GM21619 (cell line): Measurements from ENCODE around the gene MRPL36.
A peak's percentile ranks its signal among the peaks of the same experiment; 100 is the strongest.
"Not testable (repeated sequence)": the region's sequence is repeated elsewhere in the genome, so short reads cannot be mapped to it uniquely, and the experiment has no call there.

Source experiments
- ATAC-seq: cut with Tn5 transposase; IDR thresholded peaks from one replicate; pipeline ENCODE4 v1.9.1; 2021; ENCODE audit not compliant: unreplicated experiment

Gene MRPL36

DNA sequence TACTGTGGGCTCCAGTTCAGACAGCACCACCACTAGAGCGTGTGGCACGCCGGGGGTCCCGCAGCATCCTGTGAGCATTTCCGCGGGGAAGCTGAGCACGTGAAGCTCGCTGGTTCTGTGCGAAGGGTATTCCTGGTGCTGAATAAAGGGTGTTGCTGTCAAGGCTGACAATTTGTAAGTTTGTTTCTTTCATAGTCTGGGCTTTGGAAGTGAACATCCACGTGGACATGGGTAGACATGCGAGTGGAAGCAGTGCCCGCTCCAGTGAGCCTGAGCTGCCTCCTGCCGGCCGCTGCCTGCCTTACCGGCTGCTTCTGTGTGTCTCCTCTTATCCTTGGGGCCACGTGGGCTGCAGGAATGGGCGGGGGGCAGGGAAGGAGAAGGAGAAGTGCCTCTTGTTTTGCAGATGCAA lies 16.2 kb upstream of the MRPL36 start:
- ATAC-seq = no peak

DNA sequence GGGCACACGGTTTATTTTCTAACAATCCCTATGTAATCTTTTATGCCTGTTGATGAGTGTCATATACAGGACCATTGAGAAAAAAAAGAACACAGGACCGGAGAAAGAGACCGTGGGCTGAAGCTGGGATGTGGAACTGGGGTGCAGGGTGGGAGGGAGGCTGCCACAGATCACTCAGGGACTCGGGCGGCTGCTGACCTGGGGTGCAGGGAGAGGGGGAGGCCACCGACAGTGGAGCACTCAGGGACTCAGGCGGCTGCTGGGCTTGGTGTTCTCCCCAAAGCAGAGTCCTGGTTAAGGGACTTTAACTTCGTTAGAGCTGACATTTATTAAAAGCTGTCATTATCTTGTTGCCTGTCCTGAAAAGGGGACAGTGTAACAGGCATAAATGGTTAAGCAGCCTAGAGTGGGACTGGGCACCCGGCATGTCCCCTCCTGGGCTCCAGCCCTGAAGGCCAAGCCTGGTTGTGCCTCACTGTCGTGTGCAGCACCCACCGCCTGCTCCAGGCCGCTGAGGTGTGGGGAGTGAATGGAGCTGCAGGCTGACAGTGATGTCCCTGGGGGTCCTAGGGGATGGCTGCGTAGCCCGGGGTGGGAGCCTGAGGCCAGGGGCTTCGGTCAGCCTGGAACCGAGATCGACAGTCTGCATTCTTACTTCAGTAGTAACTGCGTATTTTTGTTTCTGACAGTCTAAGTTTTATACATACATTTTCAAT lies 15.6 kb upstream of the MRPL36 start:
- ATAC-seq = no peak

DNA sequence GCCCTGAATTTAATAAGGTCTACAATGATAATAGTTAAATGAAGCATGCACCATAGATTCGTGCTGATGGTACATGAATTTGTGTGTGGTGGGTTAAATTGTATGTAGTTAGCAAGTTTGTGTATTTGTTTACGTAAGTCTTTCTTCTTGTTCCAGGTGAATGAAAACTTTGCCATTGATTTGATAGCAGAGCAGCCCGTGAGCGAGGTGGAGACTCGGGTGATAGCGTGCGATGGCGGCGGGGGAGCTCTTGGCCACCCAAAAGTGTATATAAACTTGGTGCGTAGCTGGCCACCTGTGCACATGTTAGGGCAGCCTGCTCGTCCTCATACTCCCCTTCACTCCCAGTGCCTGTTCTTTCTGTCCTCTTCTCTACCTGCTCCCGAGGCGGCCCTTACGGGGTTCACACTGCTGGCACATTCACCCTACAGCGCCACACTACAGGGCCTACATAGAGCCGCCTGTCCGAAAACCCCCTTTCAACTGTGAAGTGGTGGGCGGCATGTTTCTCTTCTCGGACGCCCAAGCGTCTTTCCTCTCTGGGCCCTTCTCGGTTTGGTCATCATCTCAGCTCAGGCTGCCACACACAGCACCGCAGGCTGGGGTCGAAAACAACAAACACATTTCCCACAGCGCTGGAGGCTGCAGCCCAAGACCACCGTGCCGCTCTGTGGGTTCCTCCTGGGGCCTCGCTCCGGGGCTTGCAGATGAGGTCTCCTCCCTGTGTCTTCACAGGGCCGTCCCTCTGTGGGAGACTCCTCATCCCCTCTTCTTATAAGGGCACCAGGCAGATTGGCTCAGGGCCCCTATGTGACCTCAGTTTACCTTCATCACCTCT lies 14.8 kb upstream of the MRPL36 start:
- ATAC-seq = no peak

DNA sequence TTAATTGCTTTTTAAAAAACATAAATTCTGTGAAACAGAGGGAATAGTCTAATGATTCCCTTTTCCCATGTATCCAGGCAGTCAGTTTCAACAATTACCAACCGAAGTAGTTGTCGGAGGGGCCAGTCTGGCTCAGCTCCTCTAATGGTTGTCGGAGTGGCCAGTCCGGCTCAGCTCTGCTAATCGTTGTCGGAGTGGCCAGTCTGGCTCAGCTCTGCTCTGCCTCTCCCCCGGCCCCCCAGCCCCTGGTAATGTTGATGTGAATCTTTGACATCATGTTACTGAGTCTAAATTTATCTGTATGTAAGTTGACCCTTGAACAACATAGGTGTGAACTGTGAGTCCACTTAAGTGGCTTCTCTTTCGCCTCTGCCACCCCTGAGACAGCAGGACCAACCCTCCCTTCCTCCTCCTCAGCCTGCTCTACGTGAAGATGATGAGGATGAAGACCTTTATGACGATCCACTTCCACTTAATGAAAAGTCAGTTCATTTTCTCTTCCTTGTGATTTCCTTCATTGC lies 11.0 kb upstream of the MRPL36 start:
- no peak for ATAC-seq

DNA sequence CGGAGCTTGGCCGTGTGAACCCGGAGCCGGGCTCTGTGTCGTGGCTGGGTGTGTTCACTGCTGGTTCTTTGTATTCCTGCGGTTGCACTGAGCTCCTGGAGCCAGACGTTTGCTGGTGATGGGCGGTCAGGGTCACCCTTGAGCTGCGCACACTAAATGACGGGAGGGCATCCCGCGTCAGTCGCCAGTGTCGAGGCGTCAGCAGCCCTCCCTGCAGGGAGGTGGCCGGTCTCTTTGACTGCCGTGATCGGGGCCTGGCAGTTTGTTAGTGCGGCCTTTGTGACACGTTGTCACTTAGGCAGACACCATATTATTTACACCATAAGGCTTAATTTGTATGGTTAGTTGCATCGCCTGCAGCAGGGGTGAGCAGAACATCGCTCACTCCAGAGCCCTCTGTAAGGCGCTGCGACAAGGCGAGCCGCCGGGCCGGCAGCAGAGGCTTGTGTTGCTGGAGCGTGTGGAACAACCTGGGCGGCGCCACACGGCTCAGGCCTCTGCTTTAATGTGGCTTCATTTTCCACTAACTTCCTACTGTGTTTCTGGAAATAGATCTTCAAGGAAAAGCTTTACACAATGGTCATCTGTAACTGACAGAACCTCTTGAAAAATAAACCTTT lies 9.9 kb upstream of the MRPL36 start:
- ATAC-seq = no peak

DNA sequence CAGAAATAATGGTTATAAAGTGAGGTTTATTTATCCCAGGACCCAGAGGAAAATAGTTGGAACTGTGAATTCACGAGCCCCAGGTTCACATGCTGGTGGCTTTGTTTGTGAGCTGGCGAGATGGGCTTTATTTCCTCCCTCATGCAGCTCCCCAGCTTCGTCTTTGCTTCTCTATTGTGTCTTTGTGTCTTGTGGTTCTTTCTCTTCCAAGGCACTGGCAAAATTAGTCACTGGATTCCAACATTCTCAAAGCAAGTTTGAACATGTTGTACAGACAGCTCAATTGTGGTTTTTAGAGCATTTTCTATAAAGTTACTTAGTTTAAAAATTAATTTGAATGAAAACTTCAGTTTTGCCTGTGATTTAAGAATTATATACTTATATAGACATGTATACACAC lies 8.8 kb upstream of the MRPL36 start:
- no peak for ATAC-seq

DNA sequence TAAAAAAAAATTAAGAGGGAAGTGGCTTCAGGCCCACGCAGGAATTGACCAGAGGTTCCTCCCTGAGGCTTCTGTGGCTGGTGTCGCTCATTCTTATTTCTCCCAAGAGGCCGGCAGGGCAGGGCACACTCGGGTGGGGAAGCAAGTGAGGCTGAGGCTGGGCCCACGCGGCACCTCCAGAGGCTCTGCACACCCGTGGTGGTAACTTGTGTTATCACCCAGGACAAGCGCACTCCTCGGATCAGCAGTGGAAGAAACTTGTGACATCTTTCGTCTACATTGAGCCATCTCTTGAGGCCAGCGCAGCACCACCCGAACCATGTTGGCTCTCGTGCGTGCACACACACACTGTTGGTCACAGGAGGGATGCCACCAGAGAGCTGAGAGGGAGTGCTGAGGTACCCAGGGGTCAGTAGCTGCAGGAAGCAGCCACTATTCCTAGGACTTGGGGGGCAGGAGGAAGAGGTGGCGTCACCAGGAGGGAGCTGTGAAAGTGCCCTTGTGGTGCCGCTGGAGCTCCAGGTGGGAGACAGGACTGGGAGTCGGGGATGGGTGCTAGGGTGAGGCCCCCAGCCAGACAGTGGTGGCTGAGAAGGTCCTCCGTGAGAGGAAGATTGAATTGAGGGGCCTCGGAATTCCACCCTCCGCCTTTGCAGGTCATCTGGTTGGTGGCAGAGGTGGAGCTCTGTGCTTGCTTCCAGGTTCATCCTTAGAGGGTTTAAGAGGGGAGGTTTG lies 8.0 kb upstream of the MRPL36 start:
- no peak for ATAC-seq

DNA sequence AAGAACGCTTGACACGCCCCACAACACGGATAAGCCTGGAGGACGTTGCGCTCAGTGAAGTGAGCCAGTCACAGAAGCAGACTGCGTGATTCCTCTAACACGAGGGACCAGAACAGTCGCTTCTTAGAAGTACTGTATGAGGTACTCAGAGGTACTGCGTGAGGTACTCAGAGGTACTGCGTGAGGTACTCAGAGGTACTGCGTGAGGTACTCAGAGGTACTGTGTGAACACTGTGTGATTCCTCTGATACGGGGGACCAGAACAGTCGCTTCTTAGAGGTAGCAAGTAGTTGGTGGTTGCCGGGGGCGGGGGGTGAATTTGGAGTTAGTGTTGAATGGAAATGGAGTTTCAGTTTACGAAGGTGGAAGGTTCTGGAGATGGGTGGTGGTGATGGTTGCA lies 7.3 kb upstream of the MRPL36 start:
- no peak for ATAC-seq

DNA sequence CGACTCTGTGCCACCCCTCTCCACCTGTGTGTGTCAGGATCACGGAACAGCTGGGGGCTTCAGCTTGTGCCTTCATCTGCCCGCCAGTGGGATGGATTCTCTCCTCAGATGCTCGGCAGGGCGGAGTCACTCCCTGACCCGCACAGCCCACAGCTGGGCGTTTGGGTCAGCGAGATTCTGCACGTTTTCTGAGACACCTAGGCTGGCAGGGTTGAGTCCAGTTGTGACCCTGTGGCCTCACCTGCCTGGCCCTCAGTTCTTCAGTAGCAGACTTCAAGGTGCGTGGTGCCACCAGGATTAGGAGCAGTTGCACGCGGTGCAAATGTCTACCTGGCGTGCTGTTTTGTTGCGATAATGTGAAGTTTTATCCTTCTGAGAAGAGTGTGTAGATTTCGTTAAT lies 6.6 kb upstream of the MRPL36 start:
- ATAC-seq = no peak

DNA sequence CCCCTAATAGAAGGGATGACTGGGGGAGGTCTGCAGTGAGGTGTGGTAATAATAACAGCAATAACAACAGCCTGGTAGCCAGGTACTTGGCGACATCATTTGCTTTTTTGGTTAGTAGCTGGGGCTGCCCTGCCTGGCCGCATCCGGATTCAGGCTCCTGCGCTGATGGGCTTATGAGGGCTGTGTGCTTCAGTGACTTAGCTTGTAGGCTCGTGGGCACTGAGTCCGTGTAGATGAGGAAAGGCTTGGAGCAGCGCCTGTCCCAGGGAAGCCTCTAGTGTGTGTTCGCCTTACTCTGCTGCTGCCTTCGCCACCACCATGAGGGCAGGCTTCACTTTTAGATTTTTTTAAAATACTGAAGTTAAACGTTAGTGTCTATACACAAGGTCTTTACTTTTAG lies 6.1 kb upstream of the MRPL36 start:
- ATAC-seq = no peak

DNA sequence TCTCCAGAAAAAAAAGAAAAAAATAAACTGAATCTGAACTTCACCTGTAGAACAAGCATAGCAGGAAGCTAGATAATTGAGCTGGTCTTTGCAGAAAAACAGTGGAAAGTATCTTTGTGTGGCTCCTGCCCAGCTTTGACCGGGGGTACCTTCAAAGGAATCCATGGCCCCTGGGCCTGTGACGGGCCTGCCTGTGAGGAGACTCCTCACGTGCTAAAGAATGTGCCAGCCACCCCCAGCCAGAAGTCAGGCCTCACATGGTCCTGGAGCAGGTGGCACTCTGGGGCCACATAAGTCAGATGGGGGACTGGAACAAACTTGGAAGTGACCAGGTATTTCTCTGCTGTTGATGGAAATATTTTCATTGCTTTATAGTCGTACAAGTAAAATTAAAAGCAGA lies 5.7 kb upstream of the MRPL36 start:
- ATAC-seq = no peak

DNA sequence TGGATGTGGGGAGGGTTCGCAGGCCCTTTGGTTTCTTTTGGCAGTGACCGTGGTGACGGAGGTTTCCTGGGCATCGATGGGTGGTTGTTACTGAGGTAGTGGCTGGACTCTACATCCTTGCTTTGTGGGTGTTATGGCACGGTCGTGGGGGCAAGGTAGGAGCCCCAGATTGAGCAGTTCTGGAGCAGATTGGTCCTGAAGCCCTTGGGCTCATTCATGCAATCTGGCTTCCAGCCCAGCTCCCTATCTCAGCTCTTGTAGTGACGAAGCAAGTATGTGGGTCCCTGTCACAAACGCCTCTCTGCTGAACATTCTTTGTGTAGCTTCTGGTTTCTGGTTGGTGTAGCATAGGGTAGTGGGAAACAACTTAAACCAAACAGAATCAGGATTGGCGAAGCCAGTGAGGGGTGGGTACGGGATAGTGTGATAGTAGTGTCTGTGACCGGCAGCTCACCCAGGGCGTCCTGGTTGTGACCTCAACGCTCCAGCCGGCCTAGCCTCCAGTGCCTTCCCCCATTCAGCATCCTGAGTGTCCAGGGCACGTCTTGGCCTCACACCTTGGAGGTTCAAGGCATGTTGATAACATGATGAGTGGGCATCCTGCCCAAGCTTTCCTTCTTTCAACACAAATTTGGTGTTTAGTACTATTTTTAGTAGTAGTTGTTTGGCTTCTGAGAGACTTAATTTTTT lies 4.5 kb upstream of the MRPL36 start:
- ATAC-seq = no peak

DNA sequence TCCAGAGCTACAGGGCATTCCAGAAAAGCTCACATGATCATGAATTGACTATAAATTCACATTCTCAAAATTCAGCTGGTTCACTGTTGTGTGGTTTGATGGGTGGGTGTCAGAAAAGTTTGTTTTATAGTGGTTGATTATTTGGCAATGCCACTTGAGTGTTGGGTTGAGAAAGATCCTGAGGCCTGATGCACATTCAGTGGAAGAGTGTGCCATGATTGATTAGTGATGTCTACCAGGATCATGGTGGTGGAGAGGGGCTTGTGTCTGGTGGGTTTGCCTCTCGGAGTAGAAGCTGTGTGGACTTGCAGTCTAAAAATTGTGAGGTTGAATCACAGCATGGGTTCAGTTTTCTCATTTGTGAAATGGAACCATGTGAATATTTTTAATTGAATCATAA lies 3.6 kb upstream of the MRPL36 start:
- ATAC-seq = no peak

DNA sequence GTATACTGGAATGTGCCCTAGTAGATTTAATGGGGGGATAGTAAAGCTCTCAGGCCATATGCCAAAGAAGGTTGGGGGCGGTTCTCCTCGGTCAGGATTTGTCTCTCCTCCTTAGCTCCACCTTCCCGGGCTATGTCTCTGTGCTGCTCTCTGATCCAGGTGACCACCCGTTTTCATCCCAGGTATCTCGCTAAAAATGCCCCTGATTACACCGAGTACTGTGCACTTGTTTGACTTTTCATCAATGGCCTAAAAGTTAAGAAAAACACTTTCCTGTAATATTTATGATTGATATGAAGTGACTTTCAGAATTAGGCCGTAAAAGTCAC lies 2.3 kb upstream of the MRPL36 start:
- no peak for ATAC-seq

DNA sequence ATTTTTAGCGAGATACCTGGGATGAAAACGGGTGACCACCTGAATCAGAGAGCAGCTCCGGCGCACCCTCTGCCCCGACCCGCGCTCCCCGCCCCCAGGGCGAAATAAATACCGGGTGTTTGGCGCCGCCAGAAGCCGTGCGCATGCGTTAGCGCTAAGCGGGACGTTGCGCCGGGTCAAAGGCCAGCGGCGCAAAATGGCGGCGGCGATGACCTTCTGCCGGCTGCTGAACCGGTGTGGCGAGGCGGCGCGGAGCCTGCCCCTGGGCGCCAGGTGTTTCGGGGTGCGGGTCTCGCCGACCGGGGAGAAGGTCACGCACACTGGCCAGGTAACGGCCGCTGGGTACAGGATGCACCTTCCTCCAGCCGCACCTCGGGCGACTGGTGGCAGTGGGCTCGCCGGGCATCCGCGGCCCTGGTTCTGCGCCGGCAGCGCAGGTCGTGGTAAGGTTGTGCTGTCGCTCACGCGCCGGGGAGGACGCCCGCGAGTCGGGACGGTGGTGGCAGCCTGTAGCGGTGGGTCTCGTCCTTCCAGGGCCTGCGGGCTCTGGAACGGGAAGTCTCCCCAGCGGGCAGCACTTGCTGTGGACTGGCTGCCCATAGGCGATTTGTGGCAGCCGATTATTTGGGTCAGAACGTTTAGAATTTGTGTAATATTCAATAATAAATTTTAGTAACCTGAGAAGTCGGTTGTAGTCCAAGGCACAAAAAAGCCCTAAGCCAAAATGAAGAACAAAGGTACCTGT lies 1.8 kb upstream of the MRPL36 start, which contains the start of gene NDUFS6:
TSS of gene NDUFS6 (plus strand) at position 186 of the 745 bp plus-strand sequence. CDS start at position 197, 11 bp downstream.
- peak; percentile 56 for ATAC-seq

DNA sequence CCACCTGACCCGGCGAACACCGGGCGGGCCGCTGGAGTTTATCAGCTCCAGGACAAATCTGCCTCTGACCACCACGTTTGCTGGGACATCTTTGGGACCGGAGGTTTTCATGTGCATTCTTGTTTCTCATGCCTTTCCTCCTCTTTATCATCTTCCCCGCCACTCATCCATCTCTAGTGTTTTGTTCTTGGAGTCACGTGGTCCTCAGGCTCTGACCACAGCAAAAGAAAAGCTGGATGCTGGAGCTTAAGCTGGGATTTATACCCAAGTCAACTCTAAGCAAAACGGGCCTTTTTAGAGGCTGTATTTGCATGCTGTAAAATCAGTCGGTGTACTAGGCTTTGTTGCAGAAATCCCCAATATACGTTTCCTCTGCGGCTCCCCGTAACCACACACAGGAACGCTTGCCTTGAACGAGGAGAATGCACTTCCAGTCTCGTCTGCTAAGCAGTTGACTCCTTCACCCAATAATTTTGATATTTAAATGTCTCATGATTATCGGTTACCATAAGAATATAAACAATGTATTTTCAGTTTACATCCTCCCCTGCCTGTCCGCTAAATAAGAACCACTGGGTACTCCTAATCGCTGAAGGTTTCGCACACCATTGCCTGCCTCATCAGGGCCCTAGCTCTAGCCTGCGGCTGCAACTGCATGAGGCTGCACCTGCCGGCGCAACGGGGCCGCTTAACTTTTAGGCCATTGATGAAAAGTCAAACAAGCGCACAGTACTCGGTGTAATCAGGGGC lies 1.0 kb upstream of the MRPL36 start:
- ATAC-seq = peak; percentile 30

DNA sequence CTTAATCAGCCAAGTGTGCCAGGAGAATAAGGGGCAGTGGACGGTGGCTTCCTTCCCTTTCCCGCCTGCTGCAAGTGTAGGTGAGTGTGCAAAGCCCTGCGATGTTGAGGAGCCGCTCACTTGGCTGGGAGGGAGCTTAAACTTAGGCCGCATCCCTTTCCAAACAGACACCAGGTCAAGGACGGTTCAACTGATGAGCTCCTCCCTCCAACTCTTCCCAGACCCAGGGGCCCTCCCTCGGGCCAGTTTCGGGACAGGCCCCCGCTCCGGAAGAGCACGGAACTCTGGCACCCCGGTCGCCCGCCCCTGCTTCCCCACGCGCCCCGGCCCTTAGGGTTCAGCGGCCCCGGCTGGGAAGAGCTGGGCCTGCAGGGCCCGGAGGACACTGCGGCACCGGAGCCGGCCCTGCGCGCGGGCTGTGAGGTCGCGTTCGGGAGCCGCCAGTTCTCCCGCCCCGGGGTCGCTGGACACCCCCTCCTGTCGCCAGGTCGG lies 481 bp downstream of the MRPL36 start:
- ATAC-seq = peak; percentile 35

DNA sequence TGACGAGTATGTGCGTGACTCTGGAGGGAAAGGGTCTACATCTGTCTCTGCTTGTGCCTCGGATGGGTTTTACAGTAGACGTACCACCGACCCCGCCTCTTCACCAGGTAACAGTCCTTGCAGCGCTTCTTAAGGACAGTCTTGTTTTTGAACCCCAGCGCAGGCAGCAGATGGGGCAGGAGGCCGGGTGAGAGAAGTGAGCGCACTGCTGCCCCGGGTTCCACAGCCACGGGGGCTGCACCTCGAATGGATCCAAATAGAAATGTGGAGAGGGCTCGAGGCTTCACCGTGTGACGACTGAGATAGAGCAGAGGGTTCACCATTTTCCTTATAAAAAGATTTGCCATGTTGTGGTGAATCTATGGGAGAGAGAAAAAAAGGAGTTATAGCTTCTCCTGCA lies 1.0 kb downstream of the MRPL36 start:
- ATAC-seq = not testable (repeated sequence)

DNA sequence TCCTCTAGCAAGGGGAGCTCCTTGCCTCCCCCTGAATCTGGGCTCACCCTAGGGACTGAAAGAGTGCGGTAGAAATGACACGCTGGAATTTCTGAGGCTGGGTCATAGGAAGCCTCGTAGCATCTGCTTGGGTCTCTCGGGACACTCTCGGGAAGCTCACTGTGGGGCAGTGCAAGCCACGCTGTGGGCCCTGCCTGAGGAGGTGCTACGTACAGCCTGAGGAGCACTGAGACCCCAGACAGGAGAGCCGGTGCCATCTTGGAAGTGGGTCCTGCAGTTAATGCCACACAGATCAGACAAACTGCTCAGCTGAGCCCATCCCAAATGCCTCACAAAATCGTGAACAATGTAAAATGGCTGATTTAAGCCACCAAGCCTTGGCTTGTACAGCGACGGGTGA lies 1.8 kb downstream of the MRPL36 start:
- ATAC-seq = no peak
